Central memory CD4-positive, alpha-beta T cell (primary cell): Measurements from ENCODE around the gene EBF3.

Source experiments
- DNase-seq: peaks from one replicate; pipeline ENCODE4 v3.0.0; 2022

EBF3 gene

DNA sequence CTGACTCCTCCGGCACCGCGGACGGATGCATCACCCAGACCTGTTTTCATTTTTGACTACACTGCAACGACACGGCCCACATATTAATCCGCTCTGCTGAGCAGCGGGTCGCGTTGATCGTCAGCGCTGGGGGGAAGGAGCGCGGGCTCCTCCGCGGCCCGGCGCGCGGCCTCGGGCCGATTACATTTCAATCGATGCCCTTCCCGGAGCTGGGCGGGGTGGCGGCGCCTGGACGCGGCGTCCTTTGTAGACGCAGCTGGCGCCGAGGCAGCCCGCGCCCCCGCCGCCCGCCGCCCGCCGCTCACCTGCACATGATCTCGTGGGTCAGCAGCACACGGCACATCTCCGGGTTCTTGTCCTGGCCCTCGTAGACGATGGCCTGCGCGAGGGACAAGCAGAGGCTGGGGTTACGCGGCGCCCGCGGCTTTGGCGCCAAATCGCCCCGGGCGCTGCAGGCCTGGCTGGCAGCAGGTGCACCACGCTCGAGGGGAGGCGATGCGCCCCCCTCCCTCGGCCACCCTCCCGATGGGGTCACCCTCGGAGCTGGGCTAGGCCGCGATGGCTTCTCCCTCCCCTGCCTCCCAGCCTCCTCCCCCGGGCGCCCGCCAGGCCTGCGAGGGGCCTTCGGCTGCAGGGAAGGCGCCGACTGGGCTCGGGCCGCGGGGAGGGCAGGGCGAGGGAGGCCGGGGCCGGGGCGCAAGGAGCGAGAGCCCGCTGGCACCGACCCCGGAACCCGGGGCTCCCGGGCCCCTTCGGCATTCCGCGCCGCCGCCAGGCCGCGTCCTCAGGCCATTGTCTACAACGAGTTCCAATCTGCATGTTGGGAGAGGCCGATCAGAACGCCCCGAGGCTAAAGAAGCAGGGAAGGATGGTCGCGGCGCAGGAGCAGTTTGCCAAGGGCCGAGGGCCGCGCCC lies 5.2 kb downstream of the EBF3 start:
- no peak for DNase-seq

DNA sequence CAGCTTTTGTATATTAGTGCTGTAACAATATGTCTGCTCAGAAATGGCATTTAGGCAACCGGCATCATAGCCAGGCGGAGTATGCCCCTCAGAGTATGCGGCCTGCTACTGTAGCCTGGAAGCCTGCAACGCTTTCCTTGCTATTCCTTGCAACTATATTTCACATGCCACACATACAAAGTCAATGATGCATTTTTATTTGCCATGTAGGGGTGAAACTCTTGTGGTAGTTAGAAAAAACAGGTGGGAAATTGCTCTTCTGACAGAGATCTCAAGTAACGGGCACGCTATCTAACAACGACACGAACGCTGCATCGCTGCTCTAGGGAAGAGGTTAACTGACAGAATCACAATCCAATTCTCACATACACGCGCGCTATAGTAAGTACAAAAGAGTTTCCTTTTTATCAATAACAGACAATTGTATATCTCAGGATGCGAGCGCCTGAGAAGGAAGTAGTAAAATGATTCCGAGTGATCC lies 5.9 kb downstream of the EBF3 start:
- no peak for DNase-seq

DNA sequence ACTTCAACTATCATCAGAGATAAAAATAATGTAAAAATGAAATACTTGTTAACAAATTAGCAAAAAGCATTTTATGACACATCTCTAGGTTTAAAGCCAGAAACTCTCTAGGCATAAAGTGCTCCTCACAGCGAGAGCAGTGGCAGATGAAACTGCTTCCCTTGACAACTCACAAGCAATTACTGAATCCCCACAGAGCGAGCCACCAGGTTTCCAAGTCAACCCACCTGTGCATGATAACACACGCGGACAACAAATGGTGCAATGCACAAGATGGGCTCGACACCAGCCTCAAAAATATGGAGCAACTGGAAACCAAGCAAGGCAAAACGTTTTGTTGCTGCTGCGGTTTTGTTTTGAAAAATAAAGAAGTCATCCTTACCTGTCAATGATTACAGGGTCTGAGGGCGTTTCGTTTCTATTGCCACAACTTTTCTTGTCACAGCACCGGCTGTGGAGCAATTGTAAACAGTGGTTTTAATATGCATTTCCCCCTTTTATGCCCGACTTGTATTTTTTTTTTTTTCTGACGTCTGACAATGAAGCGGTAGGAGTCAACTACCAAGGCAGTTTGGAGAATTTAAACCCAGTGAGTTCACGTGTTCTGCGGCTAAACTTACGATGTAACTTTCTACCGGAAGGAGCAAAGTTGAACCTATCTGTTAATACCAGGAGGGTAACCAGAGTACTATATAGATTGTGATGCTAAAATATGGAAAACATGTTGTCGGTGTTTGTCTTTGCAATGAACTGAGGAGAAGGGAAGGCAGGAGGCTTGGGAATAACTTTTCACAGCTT lies 7.0 kb downstream of the EBF3 start:
- DNase-seq, result no peak

DNA sequence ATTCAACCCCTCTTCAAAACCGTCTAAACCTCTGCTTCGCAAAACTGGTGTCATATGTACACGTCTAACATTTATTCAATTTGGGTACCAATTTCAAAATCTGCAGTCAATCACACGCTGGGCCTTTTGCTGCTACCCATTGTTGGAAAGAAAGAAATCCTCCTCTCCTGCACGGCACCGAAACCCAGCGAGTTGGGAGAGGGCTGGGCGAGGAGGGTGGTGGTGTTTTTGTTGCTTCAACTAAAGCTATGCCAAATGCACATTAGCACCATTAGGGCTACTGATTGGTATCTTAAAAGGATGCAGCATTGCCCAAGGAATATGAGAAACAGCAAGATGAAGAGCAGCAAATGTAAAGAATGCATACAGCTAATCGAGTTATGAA lies 7.8 kb downstream of the EBF3 start:
- no peak for DNase-seq

DNA sequence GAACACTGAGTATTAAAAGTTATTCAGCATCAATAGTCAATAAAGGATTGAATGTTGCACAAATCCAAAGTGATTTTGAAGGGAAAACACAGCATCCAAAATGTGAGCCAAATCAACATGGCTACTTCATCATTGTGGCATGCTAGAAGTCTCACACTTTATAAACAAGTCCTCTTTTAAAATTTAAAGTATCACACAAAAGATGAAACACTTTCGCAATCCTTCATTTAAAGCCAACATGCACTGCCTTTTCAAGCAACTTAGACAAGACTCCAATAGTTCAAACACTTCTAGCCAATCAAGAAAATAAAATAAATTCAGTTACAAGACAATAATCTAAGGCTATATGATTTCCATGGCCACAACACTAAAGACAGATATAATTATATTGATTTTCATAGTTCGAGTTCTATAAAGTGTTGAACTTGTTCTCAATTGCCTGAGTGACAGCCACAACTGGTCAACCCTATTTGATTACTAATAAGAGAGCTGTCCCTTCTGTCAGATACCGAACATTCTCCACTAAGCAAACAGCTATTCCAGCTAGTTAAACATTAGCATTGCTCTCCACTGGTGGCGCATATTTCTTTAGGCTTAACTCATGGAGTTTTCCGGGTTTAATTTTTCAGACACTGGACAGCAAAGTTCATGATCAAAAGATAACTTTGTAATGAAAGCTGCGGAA lies 8.3 kb downstream of the EBF3 start:
- DNase-seq, result no peak

DNA sequence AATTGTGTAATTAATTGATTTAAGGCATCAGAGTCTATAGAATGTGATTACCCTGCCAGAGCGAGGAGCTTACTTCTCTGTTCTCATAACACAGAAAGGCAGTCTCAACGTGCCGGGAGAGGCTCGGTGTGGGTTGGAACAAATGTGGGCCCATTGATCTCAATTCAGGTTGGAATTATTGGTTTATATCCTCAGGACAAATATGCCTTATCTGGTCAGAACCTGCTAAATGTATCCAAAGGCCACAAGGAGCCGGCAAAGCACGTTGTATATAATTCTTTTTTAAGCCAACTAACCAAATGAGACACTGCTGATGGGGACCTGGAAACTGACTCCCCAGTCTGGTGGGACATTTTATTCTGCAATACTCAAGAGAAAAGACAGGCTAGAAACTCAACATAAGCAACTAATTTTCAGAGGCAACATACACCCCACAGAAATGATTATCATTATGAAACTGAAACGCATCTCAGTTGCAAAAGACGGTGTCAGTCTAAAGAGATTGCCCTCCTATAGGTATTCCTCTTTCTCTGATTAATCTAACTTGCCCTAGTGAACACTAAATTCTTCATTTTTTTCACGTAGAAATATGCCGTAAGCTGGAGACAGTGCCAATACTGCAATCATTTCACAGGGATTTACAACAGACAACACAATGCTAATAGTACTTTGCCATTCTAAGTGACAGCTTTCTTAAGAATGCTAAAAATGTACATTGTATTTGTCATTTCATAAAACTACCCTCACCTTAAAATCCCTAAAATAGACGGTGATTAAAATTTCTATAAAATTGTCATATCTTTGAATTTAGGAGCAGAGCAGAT lies 9.4 kb downstream of the EBF3 start:
- DNase-seq, result no peak

DNA sequence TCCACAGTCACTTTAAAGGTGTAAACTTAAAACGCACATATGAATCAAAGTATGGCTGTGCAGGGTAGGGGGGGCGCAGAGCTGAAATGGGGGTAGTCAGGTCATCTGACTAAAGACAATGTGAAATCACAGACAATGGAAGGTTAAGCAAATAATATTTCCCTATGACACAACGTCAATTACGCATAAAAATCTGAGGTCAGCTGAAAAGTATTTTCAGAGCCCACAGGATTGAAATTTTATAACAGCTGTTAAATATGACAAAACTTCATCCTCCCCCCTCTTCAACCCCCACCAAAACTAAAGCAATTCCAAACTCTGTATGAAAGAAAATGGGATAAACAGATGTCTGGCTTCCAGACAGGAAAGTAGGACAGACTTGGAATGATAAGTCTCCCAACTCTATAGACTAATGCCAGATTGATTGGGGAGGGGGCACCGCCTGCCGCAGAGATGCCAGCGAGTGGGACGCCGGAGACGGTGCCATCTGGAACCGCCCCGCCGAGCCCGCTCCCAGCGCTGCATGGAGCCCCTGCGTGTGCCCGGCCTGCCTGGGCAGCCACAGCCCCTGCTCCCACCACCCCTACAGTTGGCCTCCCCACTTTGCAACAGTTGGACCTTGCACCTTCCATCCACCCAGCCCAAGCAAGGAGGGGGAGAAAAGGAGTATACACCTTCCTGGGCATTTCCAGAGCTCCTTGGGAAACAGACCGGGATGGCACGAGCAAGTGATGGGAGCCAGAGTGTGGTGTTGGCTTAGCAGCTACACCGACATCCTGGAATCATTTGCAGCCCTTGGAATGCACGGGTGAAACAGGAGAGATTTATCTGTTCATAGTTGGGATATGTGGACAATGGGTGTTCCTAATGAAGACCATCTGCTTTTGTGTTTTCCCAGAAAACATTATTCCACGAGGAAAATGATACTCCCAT lies 10.7 kb downstream of the EBF3 start:
- DNase-seq, result no peak

DNA sequence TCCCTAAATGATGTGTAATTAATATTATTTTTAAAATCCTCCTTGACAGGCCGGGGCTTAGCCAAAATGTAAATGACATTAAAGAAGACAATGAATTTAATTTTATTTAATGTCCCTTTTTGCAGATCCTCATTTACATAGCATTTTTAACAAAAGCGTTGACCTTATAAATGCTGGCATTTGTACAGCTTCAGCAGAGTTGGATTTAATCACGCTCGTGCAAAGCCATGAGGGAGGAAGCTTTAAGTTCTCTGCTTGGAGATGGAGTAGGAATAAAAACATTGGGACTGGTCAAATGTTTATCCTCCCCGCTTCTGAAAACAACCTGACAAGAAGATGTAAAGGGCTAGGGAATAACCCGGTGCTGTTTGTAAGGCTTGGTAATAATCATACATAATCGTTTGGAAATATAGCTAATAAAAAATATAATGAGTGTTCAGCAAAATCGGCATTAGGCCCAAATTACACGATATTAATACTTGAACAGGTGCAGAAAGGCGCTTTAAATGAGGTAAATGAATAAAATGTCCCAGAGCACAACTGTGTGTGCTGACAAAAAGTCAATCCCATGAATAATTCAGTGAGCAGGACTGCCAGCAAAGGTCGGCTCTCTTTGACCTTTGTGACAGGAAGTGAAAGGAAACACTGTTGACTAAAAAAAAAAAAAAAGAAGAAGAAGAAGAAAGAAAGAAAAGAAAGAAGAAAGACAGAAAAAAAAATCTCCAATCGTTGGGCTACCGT lies 11.5 kb downstream of the EBF3 start:
- DNase-seq, result no peak

DNA sequence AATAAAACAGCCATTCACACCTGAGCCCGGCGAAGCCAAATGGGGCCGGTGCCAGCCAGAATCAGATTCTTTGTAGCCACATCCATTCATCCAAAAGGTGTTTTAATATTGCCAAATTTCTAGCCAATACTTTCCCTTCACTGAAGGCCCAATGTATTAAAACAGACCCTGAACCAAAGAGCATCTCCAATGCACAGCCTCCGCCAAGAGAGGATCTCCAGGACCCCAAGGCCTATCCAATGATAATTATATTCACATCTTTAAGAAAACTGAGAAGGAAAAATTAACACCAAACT lies 12.2 kb downstream of the EBF3 start:
- DNase-seq, result no peak

DNA sequence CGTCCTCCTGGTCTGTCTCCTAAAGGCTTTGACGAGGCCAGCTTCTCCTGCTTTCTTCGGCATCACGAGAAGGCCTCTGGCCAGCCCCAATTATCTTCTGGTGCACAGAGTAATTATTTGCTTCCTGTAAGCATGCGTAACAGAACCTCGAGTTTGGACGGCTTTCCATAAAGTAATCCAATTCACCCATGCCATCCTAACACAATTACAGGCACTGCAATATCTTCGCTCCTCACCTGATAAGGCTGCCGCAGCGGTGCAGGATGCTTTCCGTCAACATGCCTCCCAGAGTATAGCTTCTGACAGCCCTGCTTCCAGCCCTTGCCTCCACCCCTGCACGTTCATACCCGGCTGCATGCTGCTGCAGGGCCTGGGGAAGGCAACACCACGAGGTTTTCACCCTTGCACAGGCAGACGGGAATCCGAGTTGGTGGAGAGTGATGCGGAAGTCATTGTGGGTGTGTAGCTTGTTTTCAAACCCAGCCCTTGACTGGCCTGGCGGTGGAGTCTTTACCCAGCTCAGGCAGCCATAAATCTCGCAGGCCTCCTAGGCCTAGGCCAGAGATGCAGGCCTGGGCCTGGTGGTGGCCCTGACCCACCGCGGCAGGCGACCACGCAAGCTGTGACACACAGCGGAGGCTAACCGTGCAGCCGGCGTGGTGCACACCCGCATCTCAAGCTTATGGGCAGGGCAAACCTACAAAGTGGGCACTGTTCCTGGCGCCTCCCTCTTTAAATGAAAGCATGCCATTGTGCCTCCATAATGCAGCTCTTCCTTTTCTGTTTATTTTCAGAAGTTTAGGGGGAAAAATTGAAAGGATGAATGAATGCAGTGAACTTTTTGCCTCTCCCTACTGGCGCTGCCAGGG lies 12.7 kb downstream of the EBF3 start:
- no peak for DNase-seq

DNA sequence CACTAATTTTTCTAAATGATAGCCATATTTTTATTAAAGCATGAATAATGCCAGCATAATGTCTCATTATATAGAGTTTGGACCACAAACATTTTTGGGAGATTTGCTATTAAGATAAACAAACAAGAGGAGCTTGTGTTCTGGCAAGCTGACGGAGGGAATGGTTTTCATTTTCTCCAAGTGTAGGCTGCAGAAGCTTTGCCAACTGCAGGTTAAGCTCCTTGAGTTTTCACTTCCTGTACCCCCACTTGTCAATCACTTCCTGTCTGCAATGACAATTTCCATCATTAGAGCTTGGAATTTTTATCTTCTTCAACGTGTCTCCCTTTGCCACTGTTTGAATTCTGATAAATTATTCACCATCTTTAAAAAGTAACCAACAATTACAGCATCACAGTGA lies 13.4 kb downstream of the EBF3 start:
- DNase-seq, result no peak

DNA sequence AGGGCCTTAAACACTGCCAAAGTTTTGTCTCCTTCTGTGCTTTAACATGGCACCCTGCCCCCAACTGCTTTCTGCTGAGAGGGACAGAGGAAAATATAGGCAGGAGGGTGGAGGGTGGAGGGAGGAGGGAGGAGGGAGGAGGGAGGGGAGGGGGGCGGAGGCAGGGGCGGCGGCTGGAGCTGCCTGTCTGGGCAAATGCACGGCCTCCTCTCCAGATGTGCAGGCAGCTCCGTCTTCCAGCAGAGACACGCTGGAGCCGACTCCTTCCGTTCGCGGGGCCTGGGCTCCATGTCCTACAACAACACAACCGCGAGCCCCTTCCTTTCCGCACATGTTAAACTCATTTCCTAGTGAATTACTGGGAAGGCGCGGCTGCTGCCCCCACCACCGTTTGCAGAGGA lies 14.2 kb downstream of the EBF3 start:
- DNase-seq, result no peak

DNA sequence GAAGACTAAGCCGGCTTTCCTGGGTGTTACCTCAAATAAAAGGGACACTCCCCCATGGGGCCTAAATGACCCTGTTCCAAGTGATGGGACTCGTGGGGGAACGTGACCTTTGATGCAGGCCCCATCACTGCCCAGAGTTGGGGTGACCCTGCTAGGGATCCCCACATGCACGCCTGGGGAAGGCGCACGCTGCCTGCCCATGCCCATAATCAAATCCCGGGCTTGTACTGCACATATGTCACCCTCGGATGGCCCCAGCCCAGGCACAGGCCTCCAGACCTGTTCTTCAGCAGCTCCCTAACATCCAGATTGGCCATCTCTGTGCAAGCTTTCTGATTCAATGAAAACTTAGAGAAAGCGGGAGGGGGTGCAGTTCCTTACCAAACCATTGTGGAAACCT lies 14.7 kb downstream of the EBF3 start:
- no peak for DNase-seq

DNA sequence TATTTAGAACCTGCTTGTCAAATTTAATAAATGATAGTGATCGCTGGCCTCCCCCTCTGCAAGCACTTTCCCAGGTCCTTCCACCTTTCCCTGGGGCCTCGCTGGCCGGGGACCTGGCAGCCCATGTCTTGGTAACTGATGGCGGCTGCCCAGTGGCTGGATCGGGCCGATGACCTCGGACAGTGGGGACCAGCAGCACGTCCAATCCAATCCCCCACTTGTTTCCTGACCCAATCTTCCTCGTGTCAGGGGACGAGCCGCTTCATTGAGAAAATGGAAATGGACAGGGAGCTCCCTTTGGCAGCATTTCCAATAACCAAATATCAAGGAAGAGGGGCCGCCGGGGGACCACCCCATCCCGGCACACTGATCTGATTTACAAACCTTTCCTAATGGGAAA lies 17.2 kb downstream of the EBF3 start:
- DNase-seq, result no peak

DNA sequence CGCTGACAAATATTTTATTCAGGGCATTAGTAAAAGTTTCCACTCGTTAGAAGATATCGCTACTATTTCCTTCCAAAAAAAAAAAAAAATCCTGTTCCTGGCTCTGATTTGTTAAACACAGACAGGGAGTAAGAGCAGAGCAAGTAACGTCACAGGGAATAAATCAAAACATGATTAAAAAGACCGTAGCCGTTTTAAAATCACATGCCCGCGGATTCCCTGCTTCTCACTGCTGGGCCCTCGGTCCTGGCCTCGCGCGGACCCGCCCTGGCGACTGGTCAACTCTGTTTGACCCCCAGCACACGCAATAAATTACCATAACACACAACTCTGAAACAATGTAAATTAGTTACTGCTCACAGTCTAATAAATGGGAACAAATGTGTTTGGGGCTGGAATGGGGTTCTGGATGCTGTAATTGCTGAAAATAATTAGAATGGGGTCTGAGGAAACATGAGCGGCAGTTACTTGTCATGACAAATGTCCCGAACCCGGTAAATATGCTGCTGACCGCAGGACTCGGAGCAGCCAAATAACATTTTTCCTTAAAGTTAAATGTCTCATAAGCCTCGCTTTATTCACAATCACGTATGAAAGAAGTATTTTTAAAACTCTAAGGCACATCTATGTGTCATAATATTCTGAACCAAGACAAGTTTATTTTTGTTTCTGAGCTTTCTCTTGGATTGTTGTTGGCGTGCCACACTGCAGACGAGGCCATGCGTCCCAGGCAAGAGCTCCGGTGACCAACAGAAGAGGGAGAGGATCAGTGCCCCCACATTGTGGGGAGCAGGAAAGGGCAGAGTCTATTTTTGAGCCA lies 17.9 kb downstream of the EBF3 start:
- no peak for DNase-seq

DNA sequence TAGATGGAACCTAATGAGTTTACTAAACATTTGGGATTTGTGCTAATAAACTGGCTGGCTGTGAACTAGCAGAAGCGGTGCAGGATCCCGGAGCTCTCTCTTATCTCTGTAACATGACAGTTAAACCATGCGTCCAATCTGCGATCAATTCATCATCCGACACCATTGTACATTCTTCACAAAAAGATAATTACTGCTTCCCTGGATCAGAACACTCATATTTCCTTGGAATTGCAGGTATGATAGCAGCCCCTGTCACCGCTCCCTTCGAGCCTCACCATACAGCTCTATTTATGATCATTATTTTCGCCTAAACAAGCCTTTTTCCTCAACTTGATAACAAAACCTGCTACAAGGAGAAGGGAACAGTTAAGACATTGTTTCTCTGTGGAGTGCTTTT lies 18.5 kb downstream of the EBF3 start:
- DNase-seq, result no peak

DNA sequence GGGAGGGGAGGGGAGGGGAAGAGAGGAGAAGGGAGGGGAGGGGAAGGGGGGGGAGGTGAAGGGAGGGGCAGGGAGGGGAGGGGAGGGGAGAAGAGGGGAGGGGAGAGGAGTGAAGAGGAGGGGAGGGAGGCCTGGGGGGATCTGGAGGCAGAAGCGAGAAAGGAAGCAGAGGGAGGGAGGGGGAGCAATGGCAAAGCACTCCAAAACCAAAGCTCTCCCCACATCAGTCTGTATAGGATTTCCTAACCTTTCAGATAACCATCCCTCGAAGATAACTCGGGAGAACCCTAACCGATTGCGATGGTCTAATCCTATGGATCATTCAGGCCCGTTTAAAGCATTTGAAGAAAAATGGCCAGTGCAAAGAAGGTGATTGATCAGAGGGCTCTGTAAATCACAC lies 19.0 kb downstream of the EBF3 start:
- no peak for DNase-seq

DNA sequence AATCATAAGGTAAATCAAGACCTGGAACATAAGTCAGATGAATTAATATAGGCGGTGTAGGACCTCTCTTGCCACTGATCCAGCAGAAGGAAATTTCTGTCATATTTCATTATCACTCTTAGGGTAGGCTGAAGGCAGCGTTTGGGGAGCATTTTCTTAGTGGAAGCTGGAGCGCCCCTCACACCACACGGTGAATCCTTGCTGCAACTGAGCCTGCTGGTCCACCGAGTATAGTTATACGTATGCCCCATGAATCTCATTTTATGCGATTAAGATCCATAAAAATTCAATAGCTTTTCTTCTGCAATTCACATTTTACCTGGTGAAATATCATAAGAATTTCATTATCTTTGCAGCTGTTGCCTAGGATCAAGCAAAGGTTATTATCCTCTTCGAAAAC lies 19.6 kb downstream of the EBF3 start:
- DNase-seq, result no peak
